HG03460 (cell line): ENCODE results near the gene GSTT2.
"Not testable (repeated sequence)": the region's sequence is repeated elsewhere in the genome, so short reads cannot be mapped to it uniquely, and the experiment has no call there.

Source experiments
- ATAC-seq: cut with Tn5 transposase; IDR thresholded peaks from one replicate; pipeline ENCODE4 v1.9.1; 2021; ENCODE audit not compliant: unreplicated experiment

GSTT2 gene

GRCh38 chr22:23979557-23980240 is at the start of gene GSTT2:
GSTT2 (plus strand) TSS chr22:23980134.
- not testable (repeated sequence) for ATAC-seq

- no peak for ATAC-seq
Observed at GRCh38 chr22:23938328-23939016, 41.5 kb upstream of the GSTT2 start.

GRCh38 chr22:23939017-23939357 is 40.9 kb upstream of the GSTT2 start:
- ATAC-seq: no peak

GRCh38 chr22:23940166-23940565 is 39.8 kb upstream of the GSTT2 start:
- not testable (repeated sequence) for ATAC-seq

GRCh38 chr22:23947391-23947790 is 32.5 kb upstream of the GSTT2 start:
- ATAC-seq: not testable (repeated sequence)

GRCh38 chr22:23949764-23950163 is 30.2 kb upstream of the GSTT2 start:
- ATAC-seq: not testable (repeated sequence)

GRCh38 chr22:23951383-23951782 is 28.6 kb upstream of the GSTT2 start:
- not testable (repeated sequence) for ATAC-seq

GRCh38 chr22:23952794-23953405 is 27.0 kb upstream of the GSTT2 start:
- ATAC-seq: not testable (repeated sequence)

GRCh38 chr22:23953485-23953884 is 26.4 kb upstream of the GSTT2 start:
- ATAC-seq: not testable (repeated sequence)

- ATAC-seq: not testable (repeated sequence)
Observed at GRCh38 chr22:23954193-23954990, 25.5 kb upstream of the GSTT2 start.

- not testable (repeated sequence) for ATAC-seq
Observed at GRCh38 chr22:23954991-23955305, 25.0 kb upstream of the GSTT2 start.

- ATAC-seq: not testable (repeated sequence)
Observed at GRCh38 chr22:23955886-23956285, 24.0 kb upstream of the GSTT2 start.

GRCh38 chr22:23956301-23956900 is 23.5 kb upstream of the GSTT2 start:
- ATAC-seq: not testable (repeated sequence)

GRCh38 chr22:23961084-23961771 is 18.7 kb upstream of the GSTT2 start, which contains the start of gene GSTT2B:
GSTT2B (minus strand) TSS chr22:23961195; CDS start chr22:23961131, 64 bp downstream.
- ATAC-seq: not testable (repeated sequence)

GRCh38 chr22:23966094-23966493 is 13.8 kb upstream of the GSTT2 start:
- ATAC-seq: not testable (repeated sequence)

GRCh38 chr22:23966568-23966967 is 13.4 kb upstream of the GSTT2 start, which contains the start of gene DDTL:
DDTL (plus strand) TSS chr22:23966888; CDS start chr22:23966915, 27 bp downstream.
- peak; percentile 88 for ATAC-seq

- no peak for ATAC-seq
Observed at GRCh38 chr22:23969071-23969470, 10.9 kb upstream of the GSTT2 start.

- ATAC-seq: no peak
Observed at GRCh38 chr22:23970201-23970641, 9.7 kb upstream of the GSTT2 start.

GRCh38 chr22:23970816-23971486 is 9.0 kb upstream of the GSTT2 start:
- no peak for ATAC-seq
